ENCODE results near the gene GPR160.

- TF ChIP-seq, protein P1, sequence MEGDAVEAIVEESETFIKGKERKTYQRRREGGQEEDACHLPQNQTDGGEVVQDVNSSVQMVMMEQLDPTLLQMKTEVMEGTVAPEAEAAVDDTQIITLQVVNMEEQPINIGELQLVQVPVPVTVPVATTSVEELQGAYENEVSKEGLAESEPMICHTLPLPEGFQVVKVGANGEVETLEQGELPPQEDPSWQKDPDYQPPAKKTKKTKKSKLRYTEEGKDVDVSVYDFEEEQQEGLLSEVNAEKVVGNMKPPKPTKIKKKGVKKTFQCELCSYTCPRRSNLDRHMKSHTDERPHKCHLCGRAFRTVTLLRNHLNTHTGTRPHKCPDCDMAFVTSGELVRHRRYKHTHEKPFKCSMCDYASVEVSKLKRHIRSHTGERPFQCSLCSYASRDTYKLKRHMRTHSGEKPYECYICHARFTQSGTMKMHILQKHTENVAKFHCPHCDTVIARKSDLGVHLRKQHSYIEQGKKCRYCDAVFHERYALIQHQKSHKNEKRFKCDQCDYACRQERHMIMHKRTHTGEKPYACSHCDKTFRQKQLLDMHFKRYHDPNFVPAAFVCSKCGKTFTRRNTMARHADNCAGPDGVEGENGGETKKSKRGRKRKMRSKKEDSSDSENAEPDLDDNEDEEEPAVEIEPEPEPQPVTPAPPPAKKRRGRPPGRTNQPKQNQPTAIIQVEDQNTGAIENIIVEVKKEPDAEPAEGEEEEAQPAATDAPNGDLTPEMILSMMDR (conservative IDR thresholded peaks at IDR 0.05; ENCODE audit: low read length) = no peak
- no peak for TF ChIP-seq EZH2phosphoT487 (IDR thresholded peaks at IDR 0.05; ENCODE audit: borderline replicate concordance)
Measured at GRCh38 chr3:170058127-170058526, 20.3 kb downstream of the GPR160 start.

Data from Loucy (cell line).